H1 (cell line): Measurements from ENCODE around the gene NAA11. TPM values are rescaled to one million over a fixed set of nuclear protein-coding genes. Genes with fewer than 3 reads are reported as not detected.

Source experiments
- CTCF ChIA-PET: fragments of 300-600 bp; sonication (Branson Sonifier 250); formaldehyde crosslinking; loops from one replicate; lab custom pipeline; 2021; ENCODE audit not compliant: partially characterized antibody; lab: Charles Lee
- POLR2A ChIA-PET: fragments of 300-600 bp; sonication (Branson Sonifier 250); formaldehyde crosslinking; loops from one replicate; lab custom pipeline; 2021; ENCODE audit warnings: inconsistent platforms; ENCODE audit not compliant: partially characterized antibody; lab: Charles Lee
- DNase-seq, 2 experiments: peaks; one replicate each; pipeline versions ENCODE4 v3.0.0 to v3.0.0-alpha.2; 2010 to 2022; ENCODE audit warnings: low spot score in 2 of 2, low read depth in 1 of 2, mixed read lengths in 1 of 2
- FAIRE-seq: peaks from 2 replicates; lab custom pipeline; 2011; peaks lifted over from hg19 to GRCh38; lab: Jason Lieb, UNC
- H2AFZ ChIP-seq: 2 replicates; pipeline ENCODE4 v1.8.1; 2012; ENCODE audit warnings: low read length, inconsistent platforms
- H2AK5ac ChIP-seq: 2 replicates; pipeline ENCODE4 v1.6.1; 2013; ENCODE audit warnings: low read depth, low read length
- H2BK120ac ChIP-seq: replicated peaks from 2 replicates; pipeline ENCODE3; 2013; ENCODE audit warnings: low read depth, low read length, inconsistent platforms
- H2BK12ac ChIP-seq: 2 replicates; pipeline ENCODE4 v1.6.1; 2013; ENCODE audit warnings: low read depth, low read length
- H2BK15ac ChIP-seq: 2 replicates; pipeline ENCODE4 v1.6.1; 2013; ENCODE audit warnings: low read length
- H2BK20ac ChIP-seq: 2 replicates; pipeline ENCODE4 v1.6.1; 2013; ENCODE audit warnings: low read length
- H2BK5ac ChIP-seq: 2 replicates; pipeline ENCODE4 v1.6.1; 2013; ENCODE audit warnings: low read depth, low read length
- H3K14ac ChIP-seq: 2 replicates; pipeline ENCODE4 v1.6.1; 2013; ENCODE audit warnings: inconsistent platforms; ENCODE audit not compliant: insufficient read length
- H3K18ac ChIP-seq: 2 replicates; pipeline ENCODE4 v1.6.1; 2013; ENCODE audit warnings: low read length; ENCODE audit errors: extremely low read depth
- H3K23ac ChIP-seq: 2 replicates; pipeline ENCODE4 v1.6.1; 2013; ENCODE audit warnings: inconsistent platforms; ENCODE audit not compliant: insufficient read length
- H3K23me2 ChIP-seq: 2 replicates; pipeline ENCODE4 v1.6.1; 2013; ENCODE audit warnings: low read depth, low read length
- H3K27ac ChIP-seq: 2 replicates; pipeline ENCODE4 v1.6.1; 2011; ENCODE audit warnings: low read depth, low read length, inconsistent platforms
- H3K27me3 ChIP-seq, 4 experiments: replicated peaks in 1 of 4; 1 replicate in 1 of 4; 2 replicates in 3 of 4; pipeline versions ENCODE4 v1.6.1 to v1.8.1; 2011 to 2013; ENCODE audit warnings: low read length in 3 of 4, mild to moderate bottlenecking in 3 of 4, inconsistent platforms in 2 of 4, mixed read lengths in 2 of 4, moderate library complexity in 1 of 4; ENCODE audit not compliant: control insufficient read depth in 3 of 4, insufficient read depth in 3 of 4; ENCODE audit errors: extremely low read depth in 1 of 4
- H3K36me3 ChIP-seq, 4 experiments: 2 replicates each; pipeline versions ENCODE4 v1.6.1 to v1.8.1; 2011 to 2013; ENCODE audit warnings: mild to moderate bottlenecking in 4 of 4, low read length in 3 of 4, moderate library complexity in 2 of 4, control low read depth in 1 of 4, inconsistent platforms in 1 of 4; ENCODE audit not compliant: insufficient read depth in 4 of 4, control insufficient read depth in 2 of 4
- H3K4ac ChIP-seq: replicated peaks from 2 replicates; pipeline ENCODE3; 2013; ENCODE audit warnings: low read length, low read depth, mixed read lengths, inconsistent platforms; ENCODE audit not compliant: insufficient read length
- H3K4me1 ChIP-seq, 4 experiments: replicated peaks in 1 of 4; 1 replicate in 1 of 4; 2 replicates in 3 of 4; pipeline versions ENCODE4 v1.6.1 to v1.8.1; 2011 to 2013; ENCODE audit warnings: low read length in 3 of 4, inconsistent platforms in 2 of 4, mixed read lengths in 1 of 4; ENCODE audit not compliant: insufficient read depth in 4 of 4, control insufficient read depth in 3 of 4
- H3K4me2 ChIP-seq, 2 experiments: 2 replicates each; pipeline versions ENCODE4 v1.6.1 to v1.8.1; 2011 to 2013; ENCODE audit warnings: low read depth in 2 of 2, low read length in 2 of 2, control low read depth in 1 of 2, inconsistent platforms in 1 of 2, mild to moderate bottlenecking in 1 of 2; ENCODE audit not compliant: insufficient read depth in 1 of 2
- H3K4me3 ChIP-seq, 4 experiments: fragments of 200-600, 300-600 bp in 1 of 4; sonication (generic), shearing (Covaris generic), sonication (Bioruptor Twin) in 1 of 4; 2 replicates each; pipeline versions ENCODE4 v1.5.1 to v1.8.1; 2011 to 2016; ENCODE audit warnings: low read length in 4 of 4, low read depth in 3 of 4, control low read depth in 2 of 4, inconsistent platforms in 2 of 4, mild to moderate bottlenecking in 2 of 4, mixed read lengths in 1 of 4, moderate library complexity in 1 of 4; ENCODE audit not compliant: insufficient read depth in 2 of 4; ENCODE audit errors: extremely low read depth in 1 of 4
- H3K56ac ChIP-seq: replicated peaks from 2 replicates; pipeline ENCODE3; 2013; ENCODE audit warnings: low read depth, mild to moderate bottlenecking, mixed read lengths, low read length, inconsistent platforms; ENCODE audit not compliant: insufficient read length
- H3K79me1 ChIP-seq: 2 replicates; pipeline ENCODE4 v1.6.1; 2013; ENCODE audit warnings: low read depth, low read length, control low read depth
- H3K79me2 ChIP-seq, 2 experiments: 2 replicates each; pipeline versions ENCODE4 v1.6.1 to v1.8.1; 2012 to 2013; ENCODE audit warnings: low read length in 2 of 2, mild to moderate bottlenecking in 2 of 2, inconsistent platforms in 1 of 2; ENCODE audit not compliant: insufficient read depth in 2 of 2, control insufficient read depth in 1 of 2
- H3K9ac ChIP-seq, 4 experiments: replicated peaks in 1 of 4; 1 replicate in 1 of 4; 2 replicates in 3 of 4; pipeline versions ENCODE4 v1.6.1 to v1.8.1; 2011 to 2013; ENCODE audit warnings: low read depth in 3 of 4, low read length in 3 of 4, control low read depth in 2 of 4, mild to moderate bottlenecking in 2 of 4, moderate library complexity in 2 of 4, inconsistent platforms in 1 of 4; ENCODE audit errors: extremely low read depth in 1 of 4
- H3K9me3 ChIP-seq, 2 experiments: 2 replicates each; pipeline versions ENCODE4 v1.6.1 to v1.8.1; 2012 to 2013; ENCODE audit warnings: mild to moderate bottlenecking in 2 of 2, moderate library complexity in 2 of 2, control low read depth in 1 of 2, inconsistent platforms in 1 of 2, low read depth in 1 of 2, low read length in 1 of 2, mixed read lengths in 1 of 2; ENCODE audit not compliant: insufficient read depth in 2 of 2
- H4K20me1 ChIP-seq, 2 experiments: replicated peaks in 1 of 2; 2 replicates each; pipeline versions ENCODE3 to v1.8.1; 2011 to 2013; ENCODE audit warnings: inconsistent platforms in 2 of 2, low read length in 2 of 2, mild to moderate bottlenecking in 1 of 2; ENCODE audit not compliant: insufficient read depth in 2 of 2, control insufficient read depth in 1 of 2
- H4K5ac ChIP-seq: 2 replicates; pipeline ENCODE4 v1.6.1; 2013; ENCODE audit warnings: low read length, low read depth, mixed read lengths, inconsistent platforms; ENCODE audit not compliant: insufficient read length
- H4K8ac ChIP-seq: 2 replicates; pipeline ENCODE4 v1.8.0; 2013; ENCODE audit warnings: mild to moderate bottlenecking, moderate library complexity, low read length, inconsistent platforms; ENCODE audit not compliant: insufficient read depth; ENCODE audit errors: extremely low read depth
- H4K91ac ChIP-seq: replicated peaks from 2 replicates; pipeline ENCODE3; 2013; ENCODE audit warnings: low read length, mixed read lengths, inconsistent platforms; ENCODE audit not compliant: insufficient read length
- BRCA1 ChIP-seq: IDR thresholded peaks from 2 replicates; pipeline ENCODE4 v1.6.1; 2012; ENCODE audit warnings: low read depth, low read length, improper control_type of control experiment
- CHD2 ChIP-seq: IDR thresholded peaks from 2 replicates; pipeline ENCODE4 v1.6.1; 2012; ENCODE audit warnings: low read length, improper control_type of control experiment
- CTCF ChIP-seq, 3 experiments: IDR thresholded peaks; 1 replicate in 2 of 3; 2 replicates in 1 of 3; pipeline versions ENCODE4 v1.5.1 to v1.6.1; 2011; ENCODE audit warnings: low read length in 3 of 3, mild to moderate bottlenecking in 3 of 3, inconsistent platforms in 2 of 3, low read depth in 1 of 3, moderate library complexity in 1 of 3; ENCODE audit not compliant: insufficient read depth in 1 of 3; ENCODE audit errors: control extremely low read depth in 1 of 3
- EP300 ChIP-seq, 2 experiments: IDR thresholded peaks; 1 replicate in 1 of 2; 2 replicates in 1 of 2; pipeline ENCODE4 v1.6.1; 2011 to 2012; ENCODE audit warnings: low read depth in 2 of 2, low read length in 2 of 2, mild to moderate bottlenecking in 2 of 2, borderline replicate concordance in 1 of 2, inconsistent platforms in 1 of 2, moderate library complexity in 1 of 2
- FOSL1 ChIP-seq: IDR thresholded peaks from 2 replicates; pipeline ENCODE4 v1.6.1; 2011; ENCODE audit warnings: mild to moderate bottlenecking, low read depth, low read length, moderate library complexity; ENCODE audit not compliant: insufficient read depth
- GTF2F1 ChIP-seq: IDR thresholded peaks from 2 replicates; pipeline ENCODE4 v1.6.1; 2012; ENCODE audit warnings: low read depth, low read length, improper control_type of control experiment, borderline replicate concordance
- HDAC2 ChIP-seq, 2 experiments: fragments of 300-600 bp in 1 of 2; sonication (generic) in 1 of 2; IDR thresholded peaks; 2 replicates each; pipeline ENCODE4 v1.6.1; 2011 to 2012; ENCODE audit warnings: low read depth in 2 of 2, low read length in 2 of 2, mild to moderate bottlenecking in 2 of 2, moderate library complexity in 2 of 2, borderline replicate concordance in 1 of 2, inconsistent platforms in 1 of 2
- MAX ChIP-seq: IDR thresholded peaks from 2 replicates; pipeline ENCODE4 v1.6.1; 2012; ENCODE audit warnings: inconsistent platforms
- POLR2AphosphoS5 ChIP-seq: IDR thresholded peaks from 2 replicates; pipeline ENCODE4 v1.6.1; 2011; ENCODE audit warnings: low read depth, low read length
- RXRA ChIP-seq: IDR thresholded peaks from 2 replicates; pipeline ENCODE4 v1.6.1; 2011; ENCODE audit warnings: low read depth, mild to moderate bottlenecking, low read length, moderate library complexity; ENCODE audit not compliant: insufficient read depth
- SP2 ChIP-seq: IDR thresholded peaks from 2 replicates; pipeline ENCODE4 v1.6.1; 2012; ENCODE audit warnings: mild to moderate bottlenecking, low read length, inconsistent platforms
- WGBS, 2 experiments: shearing (Covaris generic) in 1 of 2; methylation state at CpG; one replicate each; pipeline versions ENCODE4 v1.1.6 to v1.1.7; 2013 to 2015; ENCODE audit warnings: low lambda C conversion rate in 2 of 2, mixed read lengths in 2 of 2, inconsistent platforms in 1 of 2, low coverage in 1 of 2, missing lambda C conversion rate in 1 of 2; ENCODE audit not compliant: insufficient replicate concordance in 2 of 2, insufficient coverage in 1 of 2, insufficient read length in 1 of 2; ENCODE audit errors: extremely low coverage in 1 of 2, missing lambda C conversion rate in 1 of 2; 5-methylcytosine and 5-hydroxymethylcytosine counted together
- polyA plus RNA-seq, 7 experiments: library from polyadenylated mRNA; depleted of rRNA in 3 of 7; stranded (reverse) in 5 of 7; unstranded in 2 of 7; fragments of >200 nt in 5 of 7; fragments of 200-250 nt in 2 of 7; gene quantifications; 1 replicate in 5 of 7; 2 replicates in 1 of 7; 4 replicates in 1 of 7; pipeline versions ENCODE4 v1.2.1 to v1.2.3, GENCODE V29; 2011 to 2013; ENCODE audit warnings: missing spikeins in 2 of 7, mixed read lengths in 2 of 7
- total RNA-seq: library from RNA; stranded (reverse); fragmentation: NEBNext Ultra II Directional; extraction: Animal tissue kit (Norgen Biotek cat#: 25700); gene quantifications from 2 replicates; pipeline ENCODE4 v1.2.1, GENCODE V29; 2021

The NAA11 gene
- total and polyA plus RNA-seq, 2 of the 8 experiments (the other 6 are each of a cell fraction or from before 2014, with no cell fraction given) = not detected

- Histone ChIP-seq H3K9ac (no peak overlapping the region), H2BK15ac (no peak overlapping the region), H3K56ac (no peak overlapping the region), H3K23ac (no peak overlapping the region), H2BK5ac (no peak overlapping the region; the same call in 1 of the 2 replicates), H3K4me1 (no peaks in the 10 kb centered on the region), H3K23me2 (no peaks in the 10 kb centered on the region), H3K4me2 (no peak overlapping the region), H3K79me1 (no peaks in the 10 kb centered on the region), H3K4me3 (no peak overlapping the region), H3K9me3 (no peaks in the 10 kb centered on the region), H2BK12ac (no peak overlapping the region), H3K27ac (no peak overlapping the region), H3K4ac (no peak overlapping the region), H3K14ac (no peak overlapping the region), H2BK20ac (no peak overlapping the region), H2BK120ac (no peak overlapping the region), H3K79me2 (no peaks in the 10 kb centered on the region), H4K8ac (no peak overlapping the region; the same call in 1 of the 2 replicates), H4K5ac (no peak overlapping the region), H2AFZ (no peak overlapping the region), H4K20me1 (no peaks in the 10 kb centered on the region), H2AK5ac (no peak overlapping the region), H3K36me3 (no peaks in the 10 kb centered on the region), H3K27me3 (peaks cover 0 to 1% (median 0%) of the 10 kb centered on the region in 4 experiments; a peak in 1 of 7 replicates), H4K91ac (no peak overlapping the region), H3K18ac (no peak overlapping the region)
- DNase-seq (no peak), FAIRE-seq (no peak)
- CTCF ChIA-PET = interaction anchor here (0.6 to 1.1 kb wide), 2 partner anchors 11 to 346 kb away, joined by 3 read pairs; no protein-coding TSS in a partner anchor
- POLR2A ChIA-PET = no interaction called here
- WGBS, 2 experiments = 96% methylated on average over 6 of the region's 6 CpGs; no CpG with 5 or more reads in 1 of the 2 experiments
- TF ChIP-seq GTF2F1 (no peak), EP300 (IDR thresholded peaks at IDR 0.05; ENCODE audit: borderline replicate concordance in 1 of 2, low read depth in 2 of 2, low read length in 2 of 2) (no peak), RXRA (no peak), MAX (no peak), POLR2AphosphoS5 (no peak), CTCF (IDR thresholded peaks at IDR 0.05; ENCODE audit: control extremely low read depth in 1 of 3, insufficient read depth in 1 of 3, low read depth in 1 of 3, low read length in 3 of 3) (no peak), CHD2 (no peak), BRCA1 (no peak), FOSL1 (no peak), HDAC2 (IDR thresholded peaks at IDR 0.05; ENCODE audit: borderline replicate concordance in 1 of 2, low read depth in 2 of 2, low read length in 2 of 2) (no peak), SP2 (no peak)
These were observed 27.4 kb downstream of the NAA11 start for GRCh38 chr4:79298484-79298883.
